OCI-LY7 (cell line): ENCODE data around the gene DIRAS1. TPM values are rescaled to one million over a fixed set of nuclear protein-coding genes. Genes with fewer than 3 reads are reported as not detected.

ENCODE experiments used
- BruUV-seq: library from RNA; stranded (reverse); fragments of 400-500 nt; replicated peaks from 2 replicates; lab custom pipeline; 2021; lab: Mats Ljungman, UMichigan
- CTCF ChIA-PET: fragments of 300-600 bp; sonication (Branson Sonifier 250); formaldehyde crosslinking; loops from one replicate; lab custom pipeline; 2022; ENCODE audit warnings: antibody characterized with exemption; ENCODE audit not compliant: unreplicated experiment; lab: Charles Lee
- POLR2A ChIA-PET: fragments of 300-600 bp; sonication (Branson Sonifier 250); formaldehyde crosslinking; loops from one replicate; lab custom pipeline; 2022; ENCODE audit warnings: antibody characterized with exemption; lab: Charles Lee
- DNase-seq: peaks from one replicate; pipeline ENCODE4 v3.0.0-alpha.2; 2015; ENCODE audit warnings: low spot score
- H2AFZ ChIP-seq: fragments of 200-600 bp; sonication (generic), shearing (Covaris generic); 2 replicates; pipeline ENCODE4 v1.6.1; 2014; ENCODE audit warnings: mild to moderate bottlenecking, antibody characterized with exemption, low read length, moderate library complexity
- H3K27ac ChIP-seq: fragments of 200-600 bp; sonication (generic); 2 replicates; pipeline ENCODE4 v1.5.1; 2014; ENCODE audit warnings: mixed run types, low read depth, mild to moderate bottlenecking, moderate library complexity, low read length, inconsistent platforms; ENCODE audit not compliant: poor library complexity, severe bottlenecking
- H3K36me3 ChIP-seq: fragments of 200-600 bp; sonication (generic); 2 replicates; pipeline ENCODE4 v1.6.1; 2014; ENCODE audit warnings: mild to moderate bottlenecking, antibody characterized with exemption, low read length, moderate library complexity, mixed read lengths; ENCODE audit not compliant: insufficient read depth
- H3K4me1 ChIP-seq: fragments of 200-600 bp; sonication (generic); 2 replicates; pipeline ENCODE4 v1.5.1; 2014; ENCODE audit warnings: mild to moderate bottlenecking, low read length; ENCODE audit not compliant: insufficient read depth, poor library complexity, severe bottlenecking
- H3K4me2 ChIP-seq: fragments of 200-600 bp; sonication (generic); 2 replicates; pipeline ENCODE4 v1.6.1; 2014; ENCODE audit warnings: mild to moderate bottlenecking, low read length
- H3K4me3 ChIP-seq: fragments of 200-600 bp; sonication (generic); 2 replicates; pipeline ENCODE4 v1.5.1; 2014; ENCODE audit warnings: mild to moderate bottlenecking, low read depth, low read length; ENCODE audit not compliant: poor library complexity, severe bottlenecking
- H3K79me2 ChIP-seq: fragments of 200-600 bp; sonication (generic); 2 replicates; pipeline ENCODE4 v1.6.1; 2016; ENCODE audit warnings: low read depth, mild to moderate bottlenecking, low read length, moderate library complexity, mixed read lengths; ENCODE audit not compliant: insufficient read depth
- H3K9me2 ChIP-seq: fragments of 200-600 bp; sonication (generic); 2 replicates; pipeline ENCODE4 v1.6.1; 2016; ENCODE audit warnings: mild to moderate bottlenecking, low read length, mixed read lengths; ENCODE audit not compliant: insufficient read depth
- H3K9me3 ChIP-seq: fragments of 200-600 bp; sonication (generic); 2 replicates; pipeline ENCODE4 v1.6.1; 2014; ENCODE audit warnings: mild to moderate bottlenecking, mixed run types, low read length, mixed read lengths
- H4K20me1 ChIP-seq: fragments of 200-600 bp; sonication (generic); 2 replicates; pipeline ENCODE4 v1.6.1; 2014; ENCODE audit warnings: mild to moderate bottlenecking, antibody characterized with exemption, low read length, moderate library complexity, mixed read lengths; ENCODE audit not compliant: insufficient read depth
- CTCF ChIP-seq: fragments of 200-600 bp; sonication (generic); conservative IDR thresholded peaks from 2 replicates; pipeline ENCODE4 v1.5.1; 2014; ENCODE audit warnings: mild to moderate bottlenecking, antibody characterized with exemption, low read length, moderate library complexity, mixed read lengths
- EZH2phosphoT487 ChIP-seq: fragments of 200-600 bp; sonication (generic); IDR thresholded peaks from 2 replicates; pipeline ENCODE4 v1.6.1; 2018; ENCODE audit warnings: low read depth, borderline replicate concordance, mild to moderate bottlenecking, mixed run types, antibody characterized with exemption, low read length, moderate library complexity, mixed read lengths
- intact Hi-C: fragments of 100-400 bp; cut with micrococcal nuclease; formaldehyde crosslinking; loops from one replicate; pipeline ENCODE4 v1.10.0; 2022; ENCODE audit not compliant: unreplicated experiment
- total RNA-seq, 2 experiments: library from RNA; depleted of rRNA in 1 of 2; stranded (reverse); fragments of >200 nt in 1 of 2; shearing (Covaris generic) in 1 of 2; gene quantifications; 2 replicates each; pipeline ENCODE4 v1.2.3, GENCODE V29; 2014 to 2022

Gene DIRAS1
- total RNA-seq, 2 experiments from 2014 or later: not detected

- no peaks in the 10 kb centered on the region for H3K9me3 ChIP-seq
- H3K36me3 ChIP-seq: peaks cover 13% of the 10 kb centered on the region; the same call in 1 of the 2 replicates
- TF ChIP-seq EZH2phosphoT487 (no peak), CTCF (no peak)
- H3K4me2 ChIP-seq: no peak overlapping the region
- H3K9me2 ChIP-seq: no peaks in the 10 kb centered on the region
- H3K27ac ChIP-seq: no peak overlapping the region
- no peaks in the 10 kb centered on the region for H4K20me1 ChIP-seq
- no peaks in the 10 kb centered on the region for H3K79me2 ChIP-seq
- no peak for DNase-seq
- ChIA-PET POLR2A (no interaction called here), CTCF (no interaction called here)
- intact Hi-C loops: no loop called here
- H3K4me1 ChIP-seq: no peaks in the 10 kb centered on the region
- BruUV-seq: no TSS peak
- H2AFZ ChIP-seq: no peak overlapping the region
- no peak overlapping the region for H3K4me3 ChIP-seq
These were observed 9.0 kb upstream of the DIRAS1 start for GRCh38 chr19:2729943-2730818.

GRCh38 chr19:2728783-2729387, 7.7 kb upstream of the DIRAS1 start:
- H3K9me3 ChIP-seq: no peaks in the 10 kb centered on the region
- no peaks in the 10 kb centered on the region for H3K4me1 ChIP-seq
- ChIA-PET CTCF (no interaction called here), POLR2A (no interaction called here)
- no peak overlapping the region for H3K4me2 ChIP-seq
- intact Hi-C loops: no loop called here
- BruUV-seq: no TSS peak
- H3K9me2 ChIP-seq: no peaks in the 10 kb centered on the region
- H4K20me1 ChIP-seq: no peaks in the 10 kb centered on the region
- no peak overlapping the region for H3K4me3 ChIP-seq
- DNase-seq: no peak
- no peak overlapping the region for H2AFZ ChIP-seq
- no peak for TF ChIP-seq EZH2phosphoT487
- TF ChIP-seq CTCF: no peak
- H3K36me3 ChIP-seq: peaks cover under 1% of the 10 kb centered on the region; the same call in 1 of the 2 replicates
- H3K27ac ChIP-seq: no peak overlapping the region
- H3K79me2 ChIP-seq: no peaks in the 10 kb centered on the region

GRCh38 chr19:2727640-2727944, 6.4 kb upstream of the DIRAS1 start:
- Histone ChIP-seq H3K4me3 (no peak overlapping the region), H2AFZ (no peak overlapping the region), H3K36me3 (no peaks in the 10 kb centered on the region), H3K9me2 (no peaks in the 10 kb centered on the region), H4K20me1 (no peaks in the 10 kb centered on the region), H3K27ac (no peak overlapping the region), H3K4me2 (no peak overlapping the region), H3K79me2 (no peaks in the 10 kb centered on the region), H3K9me3 (no peaks in the 10 kb centered on the region), H3K4me1 (no peaks in the 10 kb centered on the region)
- TF ChIP-seq CTCF: no peak
- TF ChIP-seq EZH2phosphoT487: no peak
- BruUV-seq: no TSS peak
- ChIA-PET CTCF (no interaction called here), POLR2A (no interaction called here)
- intact Hi-C loops: no loop called here
- no peak for DNase-seq
